ENCODE data around the gene ARMC7. TPM values are rescaled to one million over a fixed set of nuclear protein-coding genes. Genes with fewer than 3 reads are reported as not detected.

Gene ARMC7
- total and polyA plus RNA-seq, 2 of the 13 experiments (the other 11 are each of a cell fraction or from before 2014, with no cell fraction given): 3.9 to 4.2 TPM

- BruUV-seq (replicated peaks): no TSS peak
- no peak overlapping the region for H3K27ac ChIP-seq (ENCODE audit: extremely low read length, insufficient read depth, low read length)
- CTCF ChIA-PET (ENCODE audit: low intra/inter-chr PET ratio, low total read pairs): no interaction called here
- in situ Hi-C loops (cut with HindIII; ENCODE audit: extremely low pct_ligation_motif_present, low pct_unique_long_range_greater_than_20kb) (no loop called here), intact Hi-C loops (cut with micrococcal nuclease; ENCODE audit: unreplicated experiment) (no loop called here)
- H3K4me2 ChIP-seq (ENCODE audit: low read depth, low read length): no peak overlapping the region
- DNase-seq (ENCODE audit: low spot score): no peak
- ATAC-seq: no peak
- no peak overlapping the region for H3K4me3 ChIP-seq (replicated peaks in 1 of 3; ENCODE audit: insufficient read depth in 1 of 3, low read depth in 2 of 3, low read length in 3 of 3)
- no peak overlapping the region for H3K9ac ChIP-seq (ENCODE audit: insufficient read depth, low read depth, low read length)
- H3K27me3 ChIP-seq (ENCODE audit: control insufficient read depth in 1 of 2, insufficient read depth in 2 of 2, low read length in 2 of 2): no peaks in the 10 kb centered on the region
- POLR2A ChIA-PET: interaction anchor here (0.8 to 1.4 kb wide), 3 partner anchors 16 to 144 kb away, joined by 3 read pairs; partner anchors contain the start of genes JPT1 and NUP85
- no peak overlapping the region for H2AFZ ChIP-seq (ENCODE audit: low read length)
- H4K20me1 ChIP-seq (ENCODE audit: insufficient read depth, low read length): no peaks in the 10 kb centered on the region
- H3K9me3 ChIP-seq (ENCODE audit: low read length): no peaks in the 10 kb centered on the region
- FAIRE-seq: no peak
- TF ChIP-seq GMEB2 (CRISPR knock-in tag; IDR thresholded peaks at IDR 0.05; ENCODE audit: low read depth): no peak
- no peak for TF ChIP-seq HNRNPH1 (optimal IDR thresholded peaks at IDR 0.05; ENCODE audit: low read depth, low read length)
- no peak for TF ChIP-seq ZNF546 (CRISPR knock-in tag; conservative IDR thresholded peaks at IDR 0.05)
- TF ChIP-seq HMGA1 (CRISPR knock-in tag; conservative IDR thresholded peaks at IDR 0.05): no peak
- no peak for TF ChIP-seq ZNF639 (CRISPR knock-in tag; conservative IDR thresholded peaks at IDR 0.05)
- no peak for TF ChIP-seq ZNF337 (CRISPR knock-in tag; IDR thresholded peaks at IDR 0.05; ENCODE audit: borderline replicate concordance, low read depth)
- TF ChIP-seq DBP (CRISPR knock-in tag; IDR thresholded peaks at IDR 0.05; ENCODE audit: not compliant biosample characterization): no peak
- TF ChIP-seq HDAC1 (CRISPR knock-in tag; IDR thresholded peaks at IDR 0.05): no peak
- no peak for TF ChIP-seq SKIL (CRISPR knock-in tag; IDR thresholded peaks at IDR 0.05; ENCODE audit: borderline replicate concordance)
- TF ChIP-seq KLF9 (CRISPR knock-in tag; IDR thresholded peaks at IDR 0.05; ENCODE audit: low read depth): no peak
- TF ChIP-seq PRMT3 (CRISPR knock-in tag; IDR thresholded peaks at IDR 0.05; ENCODE audit: borderline replicate concordance, low read depth): no peak
- TF ChIP-seq ZNF503 (CRISPR knock-in tag; IDR thresholded peaks at IDR 0.05): no peak
- TF ChIP-seq KLF12 (CRISPR knock-in tag; IDR thresholded peaks at IDR 0.05; ENCODE audit: borderline replicate concordance): no peak
- H3K4me1 ChIP-seq (ENCODE audit: insufficient read depth, low read length): no peaks in the 10 kb centered on the region
- no peaks in the 10 kb centered on the region for H3K79me2 ChIP-seq (ENCODE audit: insufficient read depth, low read length)
- 95% methylated on average over 8 of the region's 8 CpGs for WGBS (ENCODE audit: low lambda C conversion rate)
- peaks cover 26 to 53% of the 10 kb centered on the region in 2 experiments for H3K36me3 ChIP-seq (replicated peaks in 1 of 2; ENCODE audit: control insufficient read depth in 1 of 2, insufficient read depth in 2 of 2, low read length in 2 of 2)
Observed at GRCh38 chr17:75061618-75062017, 48.2 kb upstream of the ARMC7 start.
